Ascending aorta (tissue), 2 donors: ENCODE data around the gene HOMER1. TPM values are rescaled to one million over a fixed set of nuclear protein-coding genes. Genes with fewer than 3 reads are reported as not detected.
A peak's percentile ranks its signal among the peaks of the same experiment; 100 is the strongest.

Source experiments
- DNase-seq, 2 donors: peaks; one replicate each; pipeline ENCODE4 v3.0.0-alpha.2; 2019; ENCODE audit warnings: low spot score in 2 of 2
- H3K27ac ChIP-seq, 2 donors: fragments of 200-600 bp; sonication (generic); one replicate each; pipeline ENCODE4 v1.5.1; 2016 to 2017; ENCODE audit warnings: mild to moderate bottlenecking in 1 of 2
- H3K27me3 ChIP-seq: fragments of 200-600 bp; sonication (generic); one replicate; pipeline ENCODE4 v1.5.1; 2017
- H3K36me3 ChIP-seq, 2 donors: fragments of 200-600 bp; sonication (generic); one replicate each; pipeline ENCODE4 v1.5.1; 2016
- H3K4me1 ChIP-seq, 2 donors: fragments of 200-600 bp; sonication (generic); one replicate each; pipeline ENCODE4 v1.5.1; 2016 to 2017; ENCODE audit warnings: mild to moderate bottlenecking in 1 of 2
- H3K4me3 ChIP-seq, 2 donors: fragments of 200-600 bp; sonication (generic); one replicate each; pipeline ENCODE4 v1.5.1; 2016 to 2017; ENCODE audit warnings: mild to moderate bottlenecking in 1 of 2
- H3K9me3 ChIP-seq, 2 donors: fragments of 200-600 bp; sonication (generic); one replicate each; pipeline ENCODE4 v1.5.1; 2016
- CTCF ChIP-seq, 3 experiments: fragments of 200-600 bp in 2 of 3; fragments of 450-650 bp in 1 of 3; sonication (generic) in 2 of 3; IDR thresholded peaks; one replicate each; pipeline ENCODE4 v1.5.1; 2016 to 2019; ENCODE audit warnings: antibody characterized with exemption in 3 of 3, mild to moderate bottlenecking in 1 of 3, moderate library complexity in 1 of 3
- intact Hi-C: fragments of 100-400 bp; cut with DNase I; formaldehyde crosslinking; loops from one replicate; pipeline ENCODE4 v1.15.1; 2023
- total RNA-seq: library from RNA; depleted of rRNA; stranded (reverse); fragments of >200 nt; gene quantifications from one replicate; pipeline ENCODE4 v1.1.0, GENCODE V29; 2016

HOMER1 gene
- total RNA-seq, 1 donor from 2014 or later = 2.3 TPM

GRCh38 chr5:79546782-79547428 is 33.0 kb upstream of the HOMER1 start:
- H3K9me3 ChIP-seq = no peaks in the 10 kb centered on the region

GRCh38 chr5:79544131-79544530 is 30.2 kb upstream of the HOMER1 start:
- intact Hi-C loops = no loop called here
- Histone ChIP-seq H3K4me1 (no peaks in the 10 kb centered on the region), H3K9me3 (no peaks in the 10 kb centered on the region), H3K36me3 (no peaks in the 10 kb centered on the region), H3K4me3 (no peak overlapping the region), H3K27ac (no peak overlapping the region), H3K27me3 (no peaks in the 10 kb centered on the region)
- TF ChIP-seq CTCF (IDR thresholded peaks at IDR 0.05) = no peak
- DNase-seq = no peak

More at GRCh38 chr5:79546782-79547428, 33.0 kb upstream of the HOMER1 start:
- H3K27ac ChIP-seq = no peak overlapping the region
- H3K27me3 ChIP-seq = no peaks in the 10 kb centered on the region
- no peak for DNase-seq
- H3K36me3 ChIP-seq = no peaks in the 10 kb centered on the region
- no peaks in the 10 kb centered on the region for H3K4me1 ChIP-seq
- intact Hi-C loops = no loop called here
- H3K4me3 ChIP-seq = no peak overlapping the region
- no peak for TF ChIP-seq CTCF (IDR thresholded peaks at IDR 0.05)

GRCh38 chr5:79540939-79541338 is 27.0 kb upstream of the HOMER1 start:
- Histone ChIP-seq H3K36me3 (no peaks in the 10 kb centered on the region), H3K4me3 (no peak overlapping the region), H3K27ac (no peak overlapping the region), H3K4me1 (no peaks in the 10 kb centered on the region), H3K9me3 (no peaks in the 10 kb centered on the region), H3K27me3 (no peaks in the 10 kb centered on the region)
- intact Hi-C loops = no loop called here
- no peak for TF ChIP-seq CTCF (IDR thresholded peaks at IDR 0.05)
- DNase-seq = no peak

GRCh38 chr5:79536193-79536906 is 22.4 kb upstream of the HOMER1 start:
- Histone ChIP-seq H3K36me3 (no peaks in the 10 kb centered on the region), H3K4me3 (no peak overlapping the region), H3K27me3 (no peaks in the 10 kb centered on the region), H3K27ac (no peak overlapping the region), H3K4me1 (no peaks in the 10 kb centered on the region), H3K9me3 (no peaks in the 10 kb centered on the region)
- DNase-seq = no peak
- intact Hi-C loops = no loop called here
- TF ChIP-seq CTCF (IDR thresholded peaks at IDR 0.05) = no peak

- intact Hi-C loops = no loop called here
- Histone ChIP-seq H3K9me3 (no peaks in the 10 kb centered on the region), H3K27ac (no peak overlapping the region), H3K27me3 (no peaks in the 10 kb centered on the region), H3K36me3 (no peaks in the 10 kb centered on the region), H3K4me1 (no peaks in the 10 kb centered on the region), H3K4me3 (no peak overlapping the region)
- no peak for DNase-seq
- peak in 1 of 3 experiments; percentile 8 for TF ChIP-seq CTCF (IDR thresholded peaks at IDR 0.05)
These were observed 21.7 kb upstream of the HOMER1 start for GRCh38 chr5:79535477-79536192.
